GM19468 (cell line): ENCODE results near the gene NUDCD3.

Experiments used
- ATAC-seq: cut with Tn5 transposase; IDR thresholded peaks from one replicate; pipeline ENCODE4 v1.9.1; 2021; ENCODE audit warnings: mild to moderate bottlenecking, moderate library complexity, moderate number of reproducible peaks; ENCODE audit not compliant: unreplicated experiment; ENCODE audit errors: extremely low read depth

NUDCD3 gene

GRCh38 chr7:44411306-44411705 is 79.2 kb downstream of the NUDCD3 start:
- no peak for ATAC-seq

- ATAC-seq = no peak
Measured at GRCh38 chr7:44408596-44408995, 81.9 kb downstream of the NUDCD3 start.

DNA sequence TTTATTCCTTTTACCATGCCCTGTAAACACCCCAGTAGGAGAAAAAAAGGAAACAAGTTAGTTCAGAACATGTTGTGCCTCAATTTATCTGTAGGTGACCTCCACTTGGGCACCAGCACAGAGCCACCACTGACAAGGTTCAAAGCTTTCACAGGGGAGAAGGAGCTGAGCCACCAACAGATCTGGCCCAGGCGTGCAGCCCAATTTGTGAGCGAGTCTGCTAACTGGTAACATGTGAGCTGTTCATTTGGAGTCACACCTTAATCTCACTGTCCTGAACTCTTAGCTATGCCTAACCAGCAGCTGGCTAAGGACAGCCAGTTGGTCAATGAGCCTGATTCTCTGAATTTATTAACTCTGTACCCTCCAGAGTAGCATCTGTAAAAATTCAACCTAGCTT is 86.7 kb downstream of the NUDCD3 start:
- ATAC-seq = no peak

- no peak for ATAC-seq
Measured at GRCh38 chr7:44403176-44403759, 87.2 kb downstream of the NUDCD3 start.

GRCh38 chr7:44402401-44403060 is 87.9 kb downstream of the NUDCD3 start:
- ATAC-seq = no peak

GRCh38 chr7:44401692-44402091 is 88.8 kb downstream of the NUDCD3 start:
- no peak for ATAC-seq

DNA sequence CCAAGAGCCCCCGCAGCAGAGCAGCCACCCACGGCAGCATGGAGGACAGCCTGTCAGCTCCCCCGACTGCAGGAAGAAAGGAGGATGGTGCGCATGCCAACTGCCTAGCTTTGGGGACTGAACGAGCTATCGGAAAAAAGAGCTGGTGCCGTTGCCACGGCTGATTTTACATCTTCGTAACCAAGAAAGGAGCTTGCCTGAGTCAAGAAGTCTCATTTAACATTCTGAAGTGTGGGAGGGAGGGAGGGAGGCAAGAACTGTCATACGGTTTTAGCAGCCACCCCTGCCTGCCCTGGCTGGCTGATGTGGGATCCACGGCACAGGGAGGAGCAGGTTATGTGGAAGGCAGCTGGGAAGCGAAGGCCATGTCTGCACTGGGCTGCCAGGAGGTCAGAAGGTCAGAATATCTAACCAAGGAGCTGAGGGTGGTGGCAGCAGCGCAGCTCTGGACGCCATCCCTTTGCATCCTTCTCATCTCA is 90.4 kb downstream of the NUDCD3 start:
- ATAC-seq = no peak

- no peak for ATAC-seq
Measured at GRCh38 chr7:44398953-44399574, 91.4 kb downstream of the NUDCD3 start.

GRCh38 chr7:44398511-44398911 is 91.9 kb downstream of the NUDCD3 start:
- no peak for ATAC-seq

GRCh38 chr7:44396931-44397545 is 93.4 kb downstream of the NUDCD3 start:
- ATAC-seq = no peak

DNA sequence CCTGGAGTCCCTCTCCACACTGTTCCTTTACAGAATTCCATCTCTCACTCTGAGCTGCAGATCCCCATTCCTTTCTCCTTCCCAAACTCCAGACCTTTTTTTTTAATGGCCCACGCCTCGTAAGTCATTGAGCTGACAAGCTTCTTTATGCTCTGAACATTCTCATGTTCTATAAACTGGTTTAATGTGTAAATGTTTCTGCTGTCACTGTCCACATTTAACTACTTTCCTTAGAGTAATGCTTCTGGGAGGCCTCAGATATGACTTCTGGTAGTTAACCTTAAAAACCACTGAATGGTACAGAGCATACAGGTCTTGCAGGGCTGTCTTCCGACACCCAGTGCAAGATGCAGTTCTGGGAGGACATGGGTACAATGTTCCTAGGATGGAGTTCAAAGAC is 94.0 kb downstream of the NUDCD3 start:
- no peak for ATAC-seq

DNA sequence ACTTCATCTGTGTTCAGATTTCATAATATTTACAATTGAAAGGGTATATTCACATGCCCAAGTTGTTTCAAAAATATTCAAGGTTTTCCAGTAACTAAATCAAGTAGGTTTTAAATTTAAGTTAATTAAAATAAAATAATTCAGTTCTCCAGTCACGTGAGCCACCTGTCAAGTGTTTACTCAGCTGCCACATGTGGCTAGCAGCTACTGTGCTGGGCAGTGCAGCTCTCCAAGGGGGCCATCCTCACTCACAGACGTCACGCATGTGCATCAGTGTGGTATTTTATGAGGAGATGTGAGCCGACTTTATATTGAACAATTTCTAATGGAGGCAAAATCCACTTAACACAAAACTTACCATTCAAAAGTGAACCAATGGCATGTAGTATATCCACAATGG is 95.4 kb downstream of the NUDCD3 start:
- ATAC-seq = no peak

DNA sequence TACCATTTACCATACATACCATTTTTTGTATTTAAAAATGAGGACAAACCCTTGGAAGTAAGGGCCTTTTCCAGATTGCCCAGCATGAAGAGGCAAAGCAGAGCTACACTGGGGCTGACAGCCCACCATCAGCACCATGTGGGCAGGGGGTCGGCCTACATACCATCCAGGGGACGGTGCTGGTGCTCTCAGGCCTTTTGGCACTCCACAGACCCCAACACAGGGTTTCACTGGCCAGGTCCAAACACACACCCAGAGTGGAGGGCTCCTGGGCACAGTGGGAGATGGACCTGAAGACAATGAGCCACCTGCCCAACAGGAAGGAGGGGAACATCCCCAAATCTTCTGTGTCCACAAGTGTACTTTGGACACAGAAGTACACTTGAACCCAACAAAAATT is 95.8 kb downstream of the NUDCD3 start:
- no peak for ATAC-seq

- ATAC-seq = no peak
Measured at GRCh38 chr7:44394112-44394447, 96.4 kb downstream of the NUDCD3 start.

GRCh38 chr7:44393238-44394111 is 97.0 kb downstream of the NUDCD3 start:
- no peak for ATAC-seq

- no peak for ATAC-seq
Measured at GRCh38 chr7:44392618-44393010, 97.8 kb downstream of the NUDCD3 start.

GRCh38 chr7:44391746-44392617 is 98.5 kb downstream of the NUDCD3 start:
- no peak for ATAC-seq

DNA sequence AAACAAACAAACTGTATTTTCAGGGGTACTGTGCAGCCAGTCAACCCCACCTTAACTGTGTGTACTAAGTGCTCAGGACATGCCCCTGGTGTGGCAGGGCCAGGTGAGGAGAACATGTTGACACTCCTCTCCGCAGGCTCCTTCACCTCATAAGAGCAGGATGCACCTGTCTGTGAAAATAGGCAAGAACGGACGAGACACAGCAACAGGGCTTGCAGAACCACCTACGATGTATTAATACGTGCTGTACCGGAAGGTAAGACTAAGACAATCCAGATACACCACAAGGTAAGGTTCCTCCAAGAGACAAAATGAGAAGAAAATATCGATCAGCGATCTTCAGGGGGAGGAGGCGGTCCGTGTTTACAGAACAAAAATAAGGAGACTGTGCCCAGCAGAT is 99.3 kb downstream of the NUDCD3 start:
- no peak for ATAC-seq

DNA sequence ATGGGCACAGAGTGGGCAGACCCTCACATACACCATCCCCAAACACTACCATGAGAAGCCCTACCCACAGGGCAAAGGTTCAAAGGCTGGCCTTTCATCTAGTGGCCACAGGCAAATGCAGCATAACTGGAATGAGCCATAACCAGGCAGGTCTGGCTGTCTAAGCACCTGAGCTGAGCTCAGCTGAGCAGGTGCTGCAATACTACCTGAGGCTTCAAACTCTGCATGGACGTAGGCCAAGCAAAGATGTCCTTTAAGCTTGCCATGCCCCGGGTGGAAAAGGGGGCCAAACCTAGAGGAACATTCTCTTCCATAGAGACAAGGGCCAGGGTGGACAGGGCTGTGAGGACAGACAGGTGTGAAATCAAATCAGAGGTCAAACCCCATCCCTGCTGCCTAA is 99.8 kb downstream of the NUDCD3 start:
- ATAC-seq = no peak
